CD4-positive, alpha-beta T cell (primary cell): ENCODE data around the gene TRAPPC14. TPM values are rescaled to one million over a fixed set of nuclear protein-coding genes. Genes with fewer than 3 reads are reported as not detected.

Experiments used
- ATAC-seq: fragments of 200-7000 bp; cut with Tn5 transposase; one replicate; pipeline ENCODE4 v1.10.0; 2022; ENCODE audit warnings: mild to moderate bottlenecking; ENCODE audit not compliant: poor library complexity
- CTCF ChIA-PET: fragments of 350-600 bp; sonication (Branson Sonifier 250); formaldehyde crosslinking; loops from one replicate; lab custom pipeline; 2021; ENCODE audit warnings: antibody characterized with exemption, inconsistent platforms; lab: Charles Lee
- POLR2A ChIA-PET: fragments of 350-600 bp; sonication (Branson Sonifier 250); formaldehyde crosslinking; loops from one replicate; lab custom pipeline; 2021; ENCODE audit warnings: antibody characterized with exemption, inconsistent platforms; lab: Charles Lee
- DNase-seq, 14 experiments: peaks; one replicate each; pipeline ENCODE4 v3.0.0-alpha.2; 2013 to 2020; ENCODE audit warnings: mixed read lengths in 2 of 14
- H3K27ac ChIP-seq, 2 donors: one replicate each; pipeline versions ENCODE4 v1.5.1 to v1.7.0; 2013; ENCODE audit warnings: low read length in 2 of 2, low read depth in 1 of 2, mild to moderate bottlenecking in 1 of 2
- H3K27me3 ChIP-seq, 2 experiments: 1 replicate in 1 of 2; 2 replicates in 1 of 2; pipeline versions ENCODE4 v1.6.1 to v1.7.0; 2013; ENCODE audit warnings: low read length in 2 of 2, control low read depth in 1 of 2, mild to moderate bottlenecking in 1 of 2, moderate library complexity in 1 of 2; ENCODE audit not compliant: insufficient read depth in 2 of 2, control insufficient read depth in 1 of 2
- H3K36me3 ChIP-seq: one replicate; pipeline ENCODE4 v1.6.1; 2013; ENCODE audit warnings: low read length, control low read depth; ENCODE audit not compliant: insufficient read depth
- H3K4me1 ChIP-seq: one replicate; pipeline ENCODE4 v1.6.1; 2013; ENCODE audit warnings: low read length, control low read depth; ENCODE audit not compliant: insufficient read depth
- H3K4me3 ChIP-seq: one replicate; pipeline ENCODE4 v1.5.1; 2013; ENCODE audit warnings: mild to moderate bottlenecking, low read length, moderate library complexity
- H3K9me3 ChIP-seq, 2 experiments: 1 replicate in 1 of 2; 2 replicates in 1 of 2; pipeline versions ENCODE4 v1.6.1 to v1.7.0; 2013; ENCODE audit warnings: low read length in 2 of 2, mild to moderate bottlenecking in 2 of 2, control low read depth in 1 of 2, moderate library complexity in 1 of 2; ENCODE audit not compliant: control insufficient read depth in 1 of 2, insufficient read depth in 1 of 2
- H3K27ac Mint-ChIP-seq: one replicate; pipeline ENCODE4 v1.8.0; 2020; ENCODE audit warnings: mixed read lengths
- H3K27me3 Mint-ChIP-seq: one replicate; pipeline ENCODE4 v1.8.0; 2021; ENCODE audit warnings: mixed read lengths
- H3K36me3 Mint-ChIP-seq: one replicate; pipeline ENCODE4 v1.8.0; 2021; ENCODE audit warnings: low read depth, mixed read lengths
- H3K4me1 Mint-ChIP-seq: one replicate; pipeline ENCODE4 v1.8.0; 2021; ENCODE audit warnings: low read depth, mixed read lengths
- H3K4me3 Mint-ChIP-seq: one replicate; pipeline ENCODE4 v1.8.0; 2020; ENCODE audit warnings: mild to moderate bottlenecking, mixed read lengths
- H3K9me3 Mint-ChIP-seq: one replicate; pipeline ENCODE4 v1.8.0; 2020; ENCODE audit warnings: mixed read lengths
- CTCF ChIP-seq: fragments of 200-600 bp; IDR thresholded peaks from one replicate; pipeline ENCODE4 v1.8.0; 2022; ENCODE audit warnings: antibody characterized with exemption, mild to moderate bottlenecking
- intact Hi-C, 2 experiments: fragments of 100-400 bp; cut with DNase I in 1 of 2; cut with micrococcal nuclease in 1 of 2; formaldehyde crosslinking; loops; one replicate each; pipeline versions ENCODE4 v1.15.1 to v1.9.0; 2023 to 2025; cut with DNase I, micrococcal nuclease
- total RNA-seq, 174 experiments: library from RNA in 2 of 174; stranded (reverse) in 2 of 174; gene quantifications; one replicate each; pipeline ENCODE4 v1.2.3 and lab custom pipeline; 2021 to 2026

Gene TRAPPC14
- total RNA-seq, 2 experiments from 2014 or later = 37.9 to 42.6 TPM

GRCh38 chr7:100111914-100112313, 46.6 kb downstream of the TRAPPC14 start:
- intact Hi-C loops = no loop called here
- ChIA-PET POLR2A (no interaction called here), CTCF (interaction anchor here (0.9 kb wide), 1 partner anchor 8 kb away, joined by 3 read pairs; no protein-coding TSS in a partner anchor)
- DNase-seq (no peak), ATAC-seq (no peak)
- H3K27ac Mint-ChIP-seq = no peak overlapping the region
- H3K4me1 Mint-ChIP-seq = no peaks in the 10 kb centered on the region
- H3K27me3 ChIP-seq = no peaks in the 10 kb centered on the region
- H3K27ac ChIP-seq = no peak overlapping the region
- no peaks in the 10 kb centered on the region for H3K4me1 ChIP-seq
- no peak for TF ChIP-seq CTCF
- H3K9me3 Mint-ChIP-seq = no peaks in the 10 kb centered on the region
- no peaks in the 10 kb centered on the region for H3K9me3 ChIP-seq
- no peaks in the 10 kb centered on the region for H3K27me3 Mint-ChIP-seq
- no peak overlapping the region for H3K4me3 Mint-ChIP-seq
- H3K36me3 ChIP-seq = peaks cover 63% of the 10 kb centered on the region
- no peak overlapping the region for H3K4me3 ChIP-seq
- peaks cover 72% of the 10 kb centered on the region for H3K36me3 Mint-ChIP-seq

GRCh38 chr7:100111156-100111555, 47.4 kb downstream of the TRAPPC14 start:
- no peaks in the 10 kb centered on the region for H3K9me3 Mint-ChIP-seq
- TF ChIP-seq CTCF = no peak
- intact Hi-C loops = no loop called here
- H3K27ac Mint-ChIP-seq = no peak overlapping the region
- no peaks in the 10 kb centered on the region for H3K4me1 ChIP-seq
- POLR2A ChIA-PET = interaction anchor here (1.7 kb wide), 1 partner anchor 9 kb away, joined by 3 read pairs; the partner anchor contains the start of gene AP4M1
- peaks cover 66% of the 10 kb centered on the region for H3K36me3 ChIP-seq
- CTCF ChIA-PET = interaction anchor here (0.9 kb wide), 1 partner anchor 9 kb away, joined by 3 read pairs; no protein-coding TSS in a partner anchor
- no peaks in the 10 kb centered on the region for H3K4me1 Mint-ChIP-seq
- no peaks in the 10 kb centered on the region for H3K9me3 ChIP-seq
- H3K27ac ChIP-seq = no peak overlapping the region
- no peak overlapping the region for H3K4me3 Mint-ChIP-seq
- no peak for DNase-seq
- H3K27me3 ChIP-seq = no peaks in the 10 kb centered on the region
- no peak overlapping the region for H3K4me3 ChIP-seq
- H3K27me3 Mint-ChIP-seq = no peaks in the 10 kb centered on the region
- peaks cover 70% of the 10 kb centered on the region for H3K36me3 Mint-ChIP-seq
- no peak for ATAC-seq

DNA sequence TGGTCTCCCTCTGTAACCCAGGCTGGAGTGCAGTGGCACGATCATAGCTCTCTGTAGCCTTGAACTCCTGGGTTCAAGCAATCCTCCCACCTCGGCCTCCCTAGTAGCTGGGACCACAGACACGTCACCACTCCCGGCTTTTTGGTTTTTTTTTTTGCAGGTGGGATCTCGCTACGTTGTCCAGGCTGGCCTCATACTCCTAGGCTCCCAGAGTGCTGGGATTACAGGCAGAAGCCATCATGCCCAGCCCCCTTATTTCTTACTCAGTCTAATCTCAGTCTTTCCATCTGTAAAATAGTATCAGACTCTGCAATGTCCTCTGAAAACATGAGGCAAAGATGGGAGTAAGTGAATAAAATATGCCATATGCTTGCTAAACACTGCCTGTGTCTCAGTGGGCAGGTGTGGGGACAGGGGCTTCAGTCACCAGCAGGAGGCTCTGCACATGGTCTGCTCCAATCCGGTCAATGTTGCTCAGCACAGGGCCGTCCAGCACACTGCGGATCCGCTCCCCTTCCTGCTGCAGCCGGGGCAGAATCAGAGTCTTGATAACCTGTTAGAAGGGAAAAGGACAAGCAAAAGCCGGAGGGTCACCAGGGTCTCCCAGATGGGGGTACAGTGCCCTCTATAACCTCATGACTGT, 48.9 kb downstream of the TRAPPC14 start:
- H3K9me3 ChIP-seq = no peaks in the 10 kb centered on the region
- Mint-ChIP-seq H3K27me3 (no peaks in the 10 kb centered on the region), H3K4me3 (no peak overlapping the region), H3K4me1 (no peaks in the 10 kb centered on the region), H3K36me3 (peaks cover 79% of the 10 kb centered on the region), H3K27ac (peak overlapping the region; percentile 14), H3K9me3 (no peaks in the 10 kb centered on the region)
- ATAC-seq = no peak
- ChIA-PET CTCF (no interaction called here), POLR2A (interaction anchor here (1.7 kb wide), 1 partner anchor 8 kb away, joined by 3 read pairs; the partner anchor contains the start of gene AP4M1)
- peaks cover 69% of the 10 kb centered on the region for H3K36me3 ChIP-seq
- no peak for DNase-seq
- no peak for TF ChIP-seq CTCF
- intact Hi-C loops = no loop called here
- no peak overlapping the region for H3K4me3 ChIP-seq
- no peaks in the 10 kb centered on the region for H3K4me1 ChIP-seq
- H3K27ac ChIP-seq = no peak overlapping the region
- no peaks in the 10 kb centered on the region for H3K27me3 ChIP-seq
